HG02852 (cell line): ENCODE results near the gene MCF2L2.
"Not testable (repeated sequence)": the region's sequence is repeated elsewhere in the genome, so short reads cannot be mapped to it uniquely, and the experiment has no call there.

Experiments used
- ATAC-seq: cut with Tn5 transposase; IDR thresholded peaks from one replicate; pipeline ENCODE4 v1.9.1; 2021; ENCODE audit warnings: mild to moderate bottlenecking, moderate library complexity; ENCODE audit not compliant: unreplicated experiment

The MCF2L2 gene

DNA sequence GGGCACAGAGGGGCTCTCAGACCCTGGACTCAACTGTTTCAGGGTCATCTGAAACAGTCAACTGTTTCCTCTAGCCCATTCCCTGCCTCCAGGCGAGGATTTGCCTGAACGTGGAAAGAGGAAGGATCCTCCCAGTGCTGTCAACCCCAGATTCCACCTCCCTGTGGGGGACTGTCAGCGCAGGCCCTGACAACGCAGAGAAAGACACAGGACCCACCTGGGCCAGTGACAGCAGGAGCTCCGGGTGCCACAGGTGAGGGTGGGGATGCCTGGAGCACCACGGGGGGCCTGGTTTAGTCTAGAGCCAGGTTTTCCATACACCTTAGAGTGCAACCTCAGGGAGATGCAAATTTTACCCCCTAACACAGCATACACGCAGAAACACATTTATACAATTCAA, 246.3 kb downstream of the MCF2L2 start:
- no peak for ATAC-seq

DNA sequence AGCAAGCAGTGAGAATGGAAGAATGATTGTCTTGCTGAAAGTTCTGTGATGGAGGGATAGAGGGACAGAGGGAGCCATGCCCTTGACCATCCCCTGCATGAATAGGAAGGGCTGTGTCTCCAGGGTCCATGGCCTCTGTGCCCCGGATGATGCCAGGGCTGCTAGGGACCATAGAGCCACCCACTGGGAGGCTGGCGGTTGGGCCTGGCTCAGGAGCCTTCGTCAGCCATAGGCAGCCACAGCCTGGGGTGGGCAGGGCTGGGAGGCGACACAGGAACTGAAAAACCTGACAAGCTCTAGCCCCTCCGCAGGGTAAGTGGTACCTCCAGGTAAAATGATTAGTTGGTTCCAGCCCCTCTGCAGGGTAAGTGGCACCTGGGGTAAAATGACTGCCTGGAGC, 246.8 kb downstream of the MCF2L2 start:
- no peak for ATAC-seq

DNA sequence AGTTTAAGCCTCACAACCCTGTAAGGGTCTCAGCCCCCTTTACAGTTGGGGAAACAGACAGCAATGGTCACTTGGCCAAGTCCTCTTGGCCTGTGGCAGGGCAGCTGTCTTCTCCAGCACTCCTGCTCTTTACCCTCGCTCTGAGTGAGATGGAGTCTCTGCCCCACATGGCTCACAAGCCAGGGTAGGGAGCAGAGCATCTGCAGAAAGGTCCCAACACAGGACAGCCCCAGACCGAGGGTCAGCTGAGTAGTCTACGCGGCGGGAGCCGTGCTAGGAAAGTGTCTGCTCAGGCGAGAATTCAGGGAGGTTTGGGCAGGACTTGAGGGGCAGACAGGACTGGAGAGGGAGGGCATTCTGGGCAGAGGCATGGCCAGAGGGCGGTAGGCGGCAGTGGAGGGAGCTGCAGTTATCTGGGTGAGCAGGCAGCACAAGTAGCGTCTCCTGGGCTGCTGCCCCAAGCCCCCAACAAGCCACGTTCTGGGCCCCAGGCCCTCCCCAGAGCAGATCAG, 247.6 kb downstream of the MCF2L2 start:
- no peak for ATAC-seq

DNA sequence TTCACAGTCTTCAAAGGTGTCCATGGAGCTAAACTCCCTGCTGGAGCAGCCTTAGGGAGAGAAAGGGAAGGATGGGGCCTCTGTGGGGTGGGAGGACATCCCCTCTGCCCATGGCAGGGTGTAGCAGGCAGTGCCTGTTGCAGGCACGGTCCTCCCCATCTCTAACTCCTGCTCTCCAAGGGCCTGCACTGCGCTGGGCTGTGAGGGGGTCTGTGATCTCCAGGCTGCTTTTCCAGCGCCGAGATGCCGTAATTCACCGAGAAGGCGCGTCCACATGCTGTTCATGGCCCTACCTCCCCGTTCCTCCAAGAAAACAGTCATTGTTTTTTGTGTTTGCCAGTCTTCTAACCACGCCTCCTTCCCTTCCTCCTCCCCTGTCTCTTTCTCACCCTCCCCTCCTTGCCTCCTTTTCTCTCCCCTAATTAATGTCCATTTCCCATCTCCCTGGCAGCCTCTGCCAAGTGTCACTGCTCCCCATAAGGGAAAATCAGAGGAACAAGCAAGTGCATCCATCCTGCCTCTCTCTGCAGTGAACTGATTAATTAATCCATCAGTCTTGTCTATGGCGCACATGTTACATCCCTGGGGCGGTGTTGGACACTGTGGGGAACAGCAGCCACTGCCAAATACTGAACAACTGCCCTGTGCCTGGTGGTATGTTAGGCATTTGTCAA, 248.2 kb downstream of the MCF2L2 start:
- no peak for ATAC-seq

DNA sequence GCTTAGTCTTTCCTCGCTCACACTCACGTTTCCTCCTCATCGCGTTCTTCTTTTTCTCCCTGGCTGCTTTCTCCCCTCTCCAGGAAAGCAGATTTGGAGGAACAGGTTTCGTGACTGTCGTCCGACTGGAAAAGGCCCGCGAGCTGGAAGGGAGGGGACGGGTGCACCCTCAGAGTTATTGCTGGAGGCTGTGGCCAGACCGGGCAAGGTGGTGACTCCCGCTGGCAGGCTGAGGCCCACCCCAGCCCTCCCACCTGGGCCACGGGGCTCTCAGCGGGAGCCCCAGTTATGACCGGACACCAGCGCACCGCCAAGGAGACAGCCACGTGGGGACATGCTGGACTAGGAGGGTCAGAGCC, 248.9 kb downstream of the MCF2L2 start:
- peak; percentile 8 for ATAC-seq

DNA sequence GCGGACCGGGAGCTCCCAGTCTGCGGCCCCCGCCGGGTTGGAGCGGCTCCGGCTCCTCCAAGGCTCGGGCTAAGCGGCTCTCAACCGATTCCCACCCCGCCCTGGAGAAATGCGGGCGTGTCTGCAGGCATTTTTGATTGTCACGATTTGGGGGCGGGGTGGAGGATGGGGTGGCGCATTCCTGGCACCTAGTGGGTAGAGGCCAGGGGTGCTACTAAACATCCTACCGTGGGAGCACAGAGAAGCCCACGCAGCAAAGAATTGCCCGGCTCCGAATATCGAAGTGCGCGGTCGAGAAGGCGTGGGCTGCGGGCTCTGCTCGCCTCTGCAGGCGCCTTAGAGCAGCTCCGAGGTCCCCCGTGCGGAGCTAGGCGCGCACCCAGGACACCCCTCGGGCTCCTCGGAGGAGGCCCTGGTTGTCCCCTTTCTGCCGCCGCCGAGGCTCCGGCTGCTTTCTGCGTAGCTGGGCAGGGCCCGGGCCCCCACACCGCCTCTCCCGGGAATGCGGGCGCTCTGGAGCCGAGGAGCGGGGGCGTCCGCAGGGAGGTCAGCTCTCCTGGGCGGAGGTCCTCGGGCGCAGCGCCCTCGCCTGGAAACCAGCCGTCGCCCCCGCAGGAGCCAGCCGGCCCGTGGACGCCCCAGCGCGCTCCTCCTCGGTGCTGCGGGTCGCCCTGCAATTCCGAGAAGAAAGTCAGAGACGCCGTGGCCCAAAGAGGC, 249.4 kb downstream of the MCF2L2 start:
- peak; percentile 68 for ATAC-seq

DNA sequence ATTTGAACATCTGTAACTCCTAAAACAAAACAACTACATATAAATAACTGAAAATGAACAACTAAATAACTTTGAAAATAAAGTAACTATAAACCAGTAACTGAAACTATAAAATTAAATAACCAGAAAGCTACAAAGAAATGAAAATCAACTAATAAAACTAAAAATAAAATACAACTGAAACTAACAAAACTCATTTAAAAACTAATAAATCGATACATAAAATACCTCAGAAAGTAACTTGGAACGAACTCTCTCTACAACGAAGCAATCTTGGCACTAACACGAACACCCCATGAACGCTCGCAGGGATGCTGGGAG, 249.9 kb downstream of the MCF2L2 start:
- no peak for ATAC-seq

DNA sequence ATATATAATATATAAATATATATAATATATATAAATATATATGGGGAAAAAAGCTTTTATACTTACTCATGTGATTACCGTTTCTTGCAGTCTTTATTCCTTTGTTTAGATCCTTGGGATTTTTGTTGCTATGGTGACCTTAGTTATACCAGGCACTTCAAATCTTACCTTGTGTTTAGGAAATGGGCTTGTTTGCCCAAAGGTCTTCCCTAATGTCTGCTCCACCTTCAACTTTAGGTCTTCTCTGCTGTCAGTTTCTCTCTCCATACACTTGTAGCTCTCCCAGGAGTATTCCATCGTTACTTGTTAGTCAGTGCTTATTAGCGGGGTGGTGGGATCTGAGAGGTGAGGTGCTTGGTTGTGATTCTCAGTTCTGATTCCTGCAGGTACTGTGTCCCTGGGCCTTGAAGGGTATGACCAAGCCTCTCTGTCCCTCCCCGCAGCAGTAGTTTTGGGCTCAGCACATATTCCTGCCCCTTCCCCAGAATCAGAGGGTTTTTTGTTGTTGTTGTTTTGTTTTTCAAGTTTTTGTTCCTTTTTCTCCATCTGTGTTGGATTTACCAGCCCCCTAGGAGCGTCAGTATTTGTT, 256.3 kb downstream of the MCF2L2 start:
- no peak for ATAC-seq

DNA sequence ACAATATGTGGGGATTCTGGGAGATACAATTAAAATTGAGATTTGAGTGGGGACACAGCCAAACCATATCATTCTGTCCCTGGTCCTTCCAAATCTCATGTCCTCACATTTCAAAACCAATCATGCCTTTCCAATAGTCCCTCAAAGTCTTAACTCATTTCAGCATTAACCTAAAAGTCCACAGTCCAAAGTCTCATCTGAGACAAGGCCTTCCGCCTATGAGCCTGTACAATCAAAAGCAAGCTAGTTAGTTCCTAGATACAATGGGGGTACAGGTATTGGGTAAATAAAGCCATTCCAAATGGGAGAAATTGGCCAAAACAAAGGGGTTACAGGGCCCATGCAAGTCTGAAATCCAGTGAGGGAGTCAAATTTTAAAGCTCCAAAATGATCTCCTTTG, 260.4 kb downstream of the MCF2L2 start:
- not testable (repeated sequence) for ATAC-seq

DNA sequence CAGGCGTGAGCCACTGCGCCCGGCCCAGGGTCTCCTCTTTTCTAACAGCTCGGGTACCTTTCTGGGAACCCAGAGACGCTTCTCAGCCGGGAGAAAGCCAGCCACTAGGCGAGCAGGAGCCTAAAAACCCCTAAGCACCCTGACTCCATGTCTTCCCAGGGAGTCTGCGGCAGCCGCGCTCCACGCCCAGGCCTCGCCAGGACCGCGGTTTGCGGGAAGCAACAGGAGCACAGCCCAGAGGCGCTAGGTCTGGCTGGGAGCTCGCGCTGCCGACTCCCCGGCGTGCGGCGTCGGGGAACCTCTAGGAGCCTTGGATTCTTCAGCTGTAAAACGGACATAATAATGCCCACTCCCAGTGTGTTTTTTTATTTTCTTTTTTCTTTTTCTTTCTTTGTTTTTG, 264.9 kb downstream of the MCF2L2 start:
- no peak for ATAC-seq

DNA sequence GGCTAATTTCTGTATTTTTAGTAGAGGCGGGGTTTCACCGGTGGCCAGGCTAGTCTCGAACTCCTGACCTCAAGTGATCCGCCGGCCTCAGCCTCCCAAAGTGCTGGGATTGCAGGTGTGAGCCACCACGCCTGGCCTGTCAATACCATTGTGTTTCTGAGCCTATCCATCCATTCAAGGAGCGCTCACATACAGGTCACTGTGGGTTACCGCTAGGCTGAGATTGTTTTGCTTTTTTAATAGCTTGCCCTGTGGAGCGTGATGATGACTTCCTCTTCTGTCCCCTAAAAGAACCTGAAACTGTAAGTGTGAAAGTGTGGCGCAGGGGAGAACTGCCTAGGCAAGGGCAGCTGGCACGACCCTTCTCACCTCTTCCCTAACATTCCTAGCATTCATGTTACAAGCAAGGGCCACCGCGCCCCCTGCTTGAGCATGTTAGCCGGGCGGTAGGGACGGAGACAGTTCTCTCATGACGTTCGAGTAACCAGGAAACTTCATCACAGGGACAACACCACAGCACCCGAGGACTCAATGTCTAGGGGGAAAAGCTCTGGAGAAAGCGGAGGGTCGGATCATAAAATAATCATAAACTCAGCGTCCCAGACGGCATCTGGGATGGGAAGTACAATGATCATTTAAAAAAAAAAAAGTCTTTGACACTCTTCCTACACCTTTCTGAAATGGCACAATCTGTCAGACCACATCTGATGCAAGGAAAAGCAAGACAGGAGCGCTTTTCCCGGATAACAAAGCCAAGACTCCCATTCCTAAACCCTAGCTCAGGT, 266.7 kb downstream of the MCF2L2 start:
- peak; percentile 67 for ATAC-seq

DNA sequence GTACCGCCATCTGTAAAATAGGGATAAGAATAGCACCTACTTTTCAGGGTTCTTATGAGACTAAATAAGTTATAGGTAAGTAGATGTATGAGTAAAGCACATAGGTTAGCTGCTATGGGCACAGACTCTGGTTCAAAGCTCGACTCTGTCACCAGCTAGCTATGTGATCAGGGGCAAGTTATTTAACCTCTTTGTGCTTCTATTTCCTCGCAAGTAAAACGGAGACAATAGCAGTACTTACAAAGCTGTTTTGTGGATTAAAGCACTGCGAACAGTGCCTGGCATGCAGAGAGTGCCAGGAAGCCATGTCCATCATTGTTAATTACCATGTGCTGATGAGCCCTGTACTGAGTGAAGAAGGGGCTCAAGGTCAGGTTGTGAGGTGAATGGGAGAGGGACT, 267.8 kb downstream of the MCF2L2 start:
- no peak for ATAC-seq

DNA sequence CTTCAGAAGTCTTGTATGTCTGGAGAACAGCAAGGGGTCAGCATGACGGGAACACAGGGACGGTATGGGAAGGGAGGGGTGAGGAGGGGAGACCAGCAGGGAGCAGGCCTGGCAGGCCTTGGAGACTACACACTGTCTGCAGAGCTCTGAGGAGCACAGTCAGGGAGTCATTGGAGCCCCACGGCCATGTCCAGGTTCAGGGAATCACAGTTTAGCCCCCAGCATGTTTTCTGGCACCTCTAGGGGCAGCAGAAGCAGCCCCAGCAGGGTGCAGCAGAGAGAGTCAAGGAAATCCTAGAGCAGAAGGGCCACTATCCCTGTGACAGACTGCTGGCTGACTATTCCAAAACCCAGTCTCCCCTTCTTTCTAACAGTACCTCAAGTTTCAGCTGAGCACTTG, 269.1 kb downstream of the MCF2L2 start:
- no peak for ATAC-seq

DNA sequence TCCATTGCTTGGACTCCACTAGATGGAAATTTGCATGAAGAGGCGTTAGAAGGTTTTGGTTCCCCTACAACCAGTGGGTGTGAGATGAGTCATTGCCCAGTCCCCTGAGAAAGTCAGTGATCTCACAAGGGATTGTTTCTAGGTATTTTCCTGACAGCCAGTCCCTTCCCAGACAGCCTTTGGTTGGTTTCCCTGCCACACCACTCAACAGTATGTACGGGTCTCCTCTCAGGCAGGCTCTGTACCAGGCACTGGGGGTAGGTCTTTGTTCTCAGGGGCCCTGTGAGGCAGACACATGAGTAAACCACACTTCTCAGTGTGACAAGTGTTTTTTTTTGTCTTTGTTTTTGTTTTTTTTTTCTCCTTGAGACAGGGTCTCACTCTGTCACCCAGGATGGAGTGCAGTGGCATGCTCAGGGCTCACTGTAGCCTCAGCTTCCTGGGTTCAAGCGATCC, 269.8 kb downstream of the MCF2L2 start:
- peak; percentile 58 for ATAC-seq

DNA sequence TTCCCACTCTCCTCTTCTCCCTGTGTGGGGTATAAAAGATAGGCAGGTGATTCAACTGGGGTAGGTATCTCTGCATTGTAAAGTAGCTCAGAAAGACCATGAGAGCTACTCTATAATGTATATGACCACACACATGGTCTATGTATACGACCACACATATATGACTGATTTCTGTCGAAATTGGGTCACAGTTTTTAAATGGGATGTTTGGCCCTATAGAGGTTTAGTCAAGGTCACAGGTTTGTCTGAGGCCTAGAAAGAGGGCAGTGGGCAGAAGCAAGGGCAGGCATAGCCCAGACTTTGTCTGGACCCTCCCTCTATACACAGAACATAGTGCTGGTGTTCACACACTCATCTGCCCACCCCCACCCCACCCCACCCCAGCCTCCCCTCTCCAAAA, 270.3 kb downstream of the MCF2L2 start:
- peak; percentile 18 for ATAC-seq

DNA sequence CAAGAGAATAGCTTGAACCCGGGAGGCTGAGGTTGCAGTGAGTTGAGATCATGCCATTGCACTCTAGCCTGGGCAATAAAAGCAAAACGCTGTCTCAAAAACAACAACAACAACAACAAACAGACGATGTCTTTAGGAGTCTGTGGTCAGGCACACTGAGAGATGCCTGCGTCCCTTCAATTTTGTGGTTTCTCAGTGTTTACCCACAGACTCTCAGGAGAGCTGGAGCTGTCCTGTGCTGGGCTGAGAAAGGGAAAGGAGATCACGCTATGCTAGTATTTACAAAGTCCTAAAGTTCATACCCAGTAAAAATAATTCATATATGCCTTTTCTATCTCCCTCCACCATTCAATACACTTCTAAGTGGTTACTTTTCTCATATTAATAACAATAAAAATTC, 272.2 kb downstream of the MCF2L2 start:
- no peak for ATAC-seq

DNA sequence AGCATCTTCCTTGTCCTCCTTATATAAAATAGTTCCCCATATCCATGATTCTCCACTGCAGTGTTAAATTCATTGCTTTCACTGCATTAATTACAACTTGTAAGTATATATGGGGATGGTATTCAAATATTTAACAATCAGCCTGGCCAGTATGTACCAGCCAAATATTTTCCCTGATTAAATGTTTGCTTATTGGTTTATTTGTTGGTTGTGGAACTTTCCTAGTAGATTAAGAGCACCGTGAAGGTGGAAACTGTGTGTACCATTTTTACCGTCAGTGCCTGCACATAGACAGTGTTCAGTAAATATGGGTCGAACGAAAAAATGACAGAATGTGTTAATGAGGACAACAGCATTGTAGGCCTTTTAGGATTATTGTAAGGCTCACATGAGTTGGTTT, 272.9 kb downstream of the MCF2L2 start:
- no peak for ATAC-seq

DNA sequence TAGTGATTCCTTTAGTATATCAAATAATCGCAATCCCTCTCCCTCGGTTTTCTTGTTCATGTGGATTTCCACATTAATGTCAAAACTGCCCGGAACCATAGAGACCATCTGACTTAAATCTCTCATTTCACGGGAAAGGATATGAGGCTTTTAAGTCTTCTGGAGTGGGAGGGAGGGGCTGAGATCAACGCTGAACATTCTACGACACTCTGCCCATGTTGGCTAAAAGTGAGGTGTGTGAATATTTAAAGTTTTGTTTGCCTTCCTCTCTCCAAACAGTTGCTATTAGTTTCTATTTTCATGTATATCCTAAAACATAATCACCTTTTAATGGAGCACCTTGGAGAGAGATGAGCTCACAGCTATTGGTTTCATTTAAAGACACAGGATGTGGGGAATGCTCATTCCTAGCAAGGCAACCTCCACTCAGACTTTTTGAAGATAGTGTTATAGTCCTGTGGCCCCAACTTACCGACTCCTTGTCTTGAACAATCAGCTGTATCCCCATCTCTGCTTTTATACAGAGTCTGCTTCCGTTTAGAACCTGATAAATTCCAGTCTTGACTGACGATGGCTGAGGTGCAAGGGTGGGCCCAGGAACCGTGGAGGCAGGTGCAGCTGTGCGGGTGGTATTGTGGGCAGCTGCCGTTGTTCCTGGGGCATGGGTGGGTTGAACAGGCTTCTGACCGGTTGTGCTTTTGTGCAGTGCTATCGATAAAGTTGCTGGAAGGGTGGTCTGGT, 275.0 kb downstream of the MCF2L2 start:
- ATAC-seq: no peak

DNA sequence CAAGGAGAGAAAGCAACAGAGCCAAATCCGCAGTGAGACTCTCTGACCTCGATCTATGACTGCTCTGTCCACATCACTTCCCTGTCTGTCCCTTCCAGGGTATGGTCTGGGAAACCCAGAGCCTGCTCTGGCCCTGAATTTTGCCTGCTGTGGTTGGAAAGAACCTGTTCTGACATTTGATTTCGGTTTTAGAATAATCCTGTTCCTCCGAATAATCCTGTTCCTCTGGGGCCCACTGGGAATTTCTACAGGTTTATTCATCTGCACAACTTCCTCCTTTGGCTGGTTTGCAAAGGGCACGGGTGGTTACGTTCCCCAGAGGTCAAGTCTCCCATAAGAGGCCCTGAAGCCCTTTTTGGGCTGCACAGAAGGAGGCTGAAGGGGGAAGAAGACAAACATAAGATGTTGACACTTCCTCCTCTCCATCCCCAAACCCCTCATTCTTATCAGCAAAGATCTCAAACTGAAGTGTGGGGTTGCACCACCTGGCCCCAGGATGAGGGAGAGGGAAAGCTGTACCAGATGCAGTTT, 276.5 kb downstream of the MCF2L2 start:
- no peak for ATAC-seq

DNA sequence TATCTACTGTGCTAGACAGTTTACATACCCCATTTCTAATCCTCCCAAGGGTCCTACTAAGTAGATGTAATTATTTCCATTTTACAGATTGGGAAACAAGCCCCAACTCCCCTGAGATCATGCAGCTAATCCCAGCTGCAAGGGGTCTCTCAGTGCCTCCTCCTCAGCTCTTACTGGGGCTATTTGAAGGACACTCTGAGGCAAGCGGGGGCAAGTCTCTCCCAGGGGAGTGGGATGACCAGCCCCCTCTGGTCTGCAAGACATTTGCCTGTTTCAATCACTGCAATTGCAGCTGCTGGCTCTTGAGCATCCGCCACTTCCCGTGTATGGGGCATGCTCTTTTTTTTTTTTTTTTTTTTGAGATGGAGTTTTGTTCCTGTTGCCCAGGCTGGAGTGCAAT, 277.3 kb downstream of the MCF2L2 start:
- ATAC-seq: no peak
